ENCODE data around the gene APBB2.

APBB2 gene

GRCh38 chr4:41215969-41216293 lies 1.6 kb upstream of the APBB2 start:
- DNase-seq (ENCODE audit: low spot score), result no peak

GRCh38 chr4:41215155-41215554 lies 813 bp upstream of the APBB2 start:
- no peak for DNase-seq (ENCODE audit: low spot score)

- DNase-seq (ENCODE audit: low spot score), result no peak
These were observed 444 bp upstream of the APBB2 start for GRCh38 chr4:41214825-41215146.

- DNase-seq (ENCODE audit: low spot score), result no peak
These were observed 662 bp downstream of the APBB2 start for GRCh38 chr4:41213625-41214135.

GRCh38 chr4:41212616-41213203 lies 1.6 kb downstream of the APBB2 start:
- no peak for DNase-seq (ENCODE audit: low spot score)

- no peak for DNase-seq (ENCODE audit: low spot score)
These were observed 2.3 kb downstream of the APBB2 start for GRCh38 chr4:41211951-41212615.

- DNase-seq (ENCODE audit: low spot score), result no peak
These were observed 4.4 kb downstream of the APBB2 start for GRCh38 chr4:41209901-41210300.

GRCh38 chr4:41209187-41209586 lies 5.2 kb downstream of the APBB2 start:
- no peak for DNase-seq (ENCODE audit: low spot score)

- no peak for DNase-seq (ENCODE audit: low spot score)
These were observed 7.0 kb downstream of the APBB2 start for GRCh38 chr4:41207291-41207831.

- no peak for DNase-seq (ENCODE audit: low spot score)
These were observed 8.4 kb downstream of the APBB2 start for GRCh38 chr4:41205854-41206460.

GRCh38 chr4:41205130-41205529 lies 9.2 kb downstream of the APBB2 start:
- DNase-seq (ENCODE audit: low spot score), result no peak

- DNase-seq (ENCODE audit: low spot score), result no peak
These were observed 9.9 kb downstream of the APBB2 start for GRCh38 chr4:41204400-41204978.

- DNase-seq (ENCODE audit: low spot score), result no peak
These were observed 10.5 kb downstream of the APBB2 start for GRCh38 chr4:41203841-41204240.

GRCh38 chr4:41202820-41203568 lies 11.3 kb downstream of the APBB2 start:
- no peak for DNase-seq (ENCODE audit: low spot score)

GRCh38 chr4:41202356-41202755 lies 12.0 kb downstream of the APBB2 start:
- DNase-seq (ENCODE audit: low spot score), result no peak

GRCh38 chr4:41200486-41201017 lies 13.8 kb downstream of the APBB2 start:
- DNase-seq (ENCODE audit: low spot score), result no peak

- DNase-seq (ENCODE audit: low spot score), result no peak
These were observed 14.6 kb downstream of the APBB2 start for GRCh38 chr4:41199788-41200187.

- no peak for DNase-seq (ENCODE audit: low spot score)
These were observed 16.3 kb downstream of the APBB2 start for GRCh38 chr4:41197996-41198395.

- DNase-seq (ENCODE audit: low spot score), result no peak
These were observed 16.8 kb downstream of the APBB2 start for GRCh38 chr4:41197495-41197894.

- DNase-seq (ENCODE audit: low spot score), result no peak
These were observed 17.6 kb downstream of the APBB2 start for GRCh38 chr4:41196633-41197332.

GRCh38 chr4:41192136-41192535 lies 22.2 kb downstream of the APBB2 start:
- no peak for DNase-seq (ENCODE audit: low spot score)

Data from CD4-positive, alpha-beta T cell treated with Interleukin-15 for 4 hours (primary cell).